SH-SY5Y (cell line): Measurements from ENCODE around the gene BRSK2.

Source experiments
- GATA2 ChIP-seq: IDR thresholded peaks from 2 replicates; pipeline ENCODE4 v1.6.1; 2011; ENCODE audit warnings: mild to moderate bottlenecking, low read depth, low read length
- GATA3 ChIP-seq: IDR thresholded peaks from 2 replicates; pipeline ENCODE4 v1.6.1; 2011; ENCODE audit warnings: low read depth, mild to moderate bottlenecking, low read length, moderate library complexity

GRCh38 chr11:1455763-1456060, 66.0 kb downstream of the BRSK2 start:
- TF ChIP-seq GATA3: no peak
- no peak for TF ChIP-seq GATA2
